H9 (cell line): ENCODE data around the gene MSH3. TPM values are rescaled to one million over a fixed set of nuclear protein-coding genes. Genes with fewer than 3 reads are reported as not detected.

ENCODE experiments used
- DNase-seq: peaks from one replicate; pipeline ENCODE4 v3.0.0-alpha.2; 2017
- H2AFZ ChIP-seq: one replicate; pipeline ENCODE4 v1.6.1; 2013; ENCODE audit warnings: mild to moderate bottlenecking, low read length, control low read depth, moderate library complexity
- H2AK5ac ChIP-seq: 2 replicates; pipeline ENCODE4 v1.6.1; 2013; ENCODE audit warnings: low read length, control low read depth, mixed read lengths; ENCODE audit not compliant: insufficient read length
- H2BK120ac ChIP-seq: one replicate; pipeline ENCODE4 v1.6.1; 2013; ENCODE audit warnings: low read depth, mild to moderate bottlenecking, low read length, control low read depth, inconsistent platforms; ENCODE audit not compliant: poor library complexity, severe bottlenecking
- H2BK12ac ChIP-seq: 2 replicates; pipeline ENCODE4 v1.6.1; 2013; ENCODE audit warnings: low read length, control low read depth, mixed read lengths, low read depth; ENCODE audit not compliant: insufficient read length
- H2BK15ac ChIP-seq: 2 replicates; pipeline ENCODE4 v1.6.1; 2013; ENCODE audit warnings: low read depth, low read length, control low read depth
- H2BK20ac ChIP-seq: one replicate; pipeline ENCODE4 v1.6.1; 2013; ENCODE audit warnings: low read depth, mild to moderate bottlenecking, low read length, control low read depth, inconsistent platforms; ENCODE audit not compliant: poor library complexity, severe bottlenecking
- H2BK5ac ChIP-seq: 2 replicates; pipeline ENCODE4 v1.6.1; 2013; ENCODE audit warnings: low read length, control low read depth, mixed read lengths; ENCODE audit not compliant: insufficient read length
- H3K14ac ChIP-seq: 2 replicates; pipeline ENCODE4 v1.6.1; 2013; ENCODE audit warnings: low read length, control low read depth; ENCODE audit not compliant: insufficient read depth
- H3K18ac ChIP-seq: 2 replicates; pipeline ENCODE4 v1.6.1; 2013; ENCODE audit warnings: low read depth, mild to moderate bottlenecking, mixed read lengths, low read length, control low read depth; ENCODE audit not compliant: insufficient read length
- H3K23ac ChIP-seq: 2 replicates; pipeline ENCODE4 v1.6.1; 2013; ENCODE audit warnings: low read length, control low read depth, mixed read lengths, low read depth; ENCODE audit not compliant: insufficient read length
- H3K23me2 ChIP-seq: 2 replicates; pipeline ENCODE4 v1.6.1; 2013; ENCODE audit warnings: low read depth, mild to moderate bottlenecking, mixed read lengths, low read length, control low read depth; ENCODE audit not compliant: insufficient read length, poor library complexity, severe bottlenecking
- H3K27ac ChIP-seq: 2 replicates; pipeline ENCODE4 v1.5.1; 2013; ENCODE audit warnings: low read length, control low read depth, mixed read lengths, low read depth; ENCODE audit not compliant: insufficient read length
- H3K27me3 ChIP-seq: 2 replicates; pipeline ENCODE4 v1.6.1; 2013; ENCODE audit warnings: low read length, control low read depth, inconsistent platforms; ENCODE audit not compliant: insufficient read depth
- H3K4ac ChIP-seq: 2 replicates; pipeline ENCODE4 v1.6.1; 2013; ENCODE audit warnings: low read depth, mild to moderate bottlenecking, control low read depth, inconsistent platforms, low read length, moderate library complexity
- H3K4me1 ChIP-seq: 2 replicates; pipeline ENCODE4 v1.6.1; 2013; ENCODE audit warnings: low read length, control low read depth, inconsistent platforms; ENCODE audit not compliant: insufficient read depth
- H3K4me2 ChIP-seq: 2 replicates; pipeline ENCODE4 v1.6.1; 2013; ENCODE audit warnings: low read length, control low read depth, mixed read lengths; ENCODE audit not compliant: insufficient read length, insufficient read depth
- H3K56ac ChIP-seq: 2 replicates; pipeline ENCODE4 v1.6.1; 2013; ENCODE audit warnings: low read depth, mild to moderate bottlenecking, mixed read lengths, low read length, control low read depth; ENCODE audit not compliant: insufficient read length
- H3K79me1 ChIP-seq: 2 replicates; pipeline ENCODE4 v1.6.1; 2013; ENCODE audit warnings: low read depth, mild to moderate bottlenecking, moderate library complexity, low read length, control low read depth, inconsistent platforms; ENCODE audit not compliant: insufficient read depth, poor library complexity, severe bottlenecking
- H3K79me2 ChIP-seq: 2 replicates; pipeline ENCODE4 v1.6.1; 2013; ENCODE audit warnings: low read length, control low read depth, inconsistent platforms; ENCODE audit not compliant: insufficient read depth
- H3K9ac ChIP-seq: 2 replicates; pipeline ENCODE4 v1.6.1; 2013; ENCODE audit warnings: low read length, control low read depth, mixed read lengths; ENCODE audit not compliant: insufficient read length; ENCODE audit errors: extremely low read depth
- H3K9me3 ChIP-seq: one replicate; pipeline ENCODE4 v1.6.1; 2013; ENCODE audit warnings: low read depth, low read length, inconsistent platforms; ENCODE audit not compliant: control insufficient read depth
- H3T11ph ChIP-seq: one replicate; pipeline ENCODE4 v1.6.1; 2013; ENCODE audit warnings: mild to moderate bottlenecking, low read length, control low read depth, inconsistent platforms
- H4K20me1 ChIP-seq: one replicate; pipeline ENCODE4 v1.6.1; 2013; ENCODE audit not compliant: control insufficient read depth, insufficient read length, insufficient read depth
- H4K5ac ChIP-seq: 2 replicates; pipeline ENCODE4 v1.6.1; 2013; ENCODE audit warnings: low read depth, mild to moderate bottlenecking, mixed read lengths, low read length, control low read depth; ENCODE audit not compliant: insufficient read length
- H4K8ac ChIP-seq: replicated peaks from 2 replicates; pipeline ENCODE4 v1.6.1; 2013; ENCODE audit warnings: low read length, control low read depth, mixed read lengths, low read depth; ENCODE audit not compliant: insufficient read length
- H4K91ac ChIP-seq: 2 replicates; pipeline ENCODE4 v1.6.1; 2013; ENCODE audit warnings: low read depth, mild to moderate bottlenecking, moderate library complexity, mixed read lengths, low read length, control low read depth; ENCODE audit not compliant: insufficient read length
- H3K27ac Mint-ChIP-seq, 3 experiments: 2 replicates in 2 of 3; 3 replicates in 1 of 3; pipeline ENCODE4 v1.8.0; 2020 to 2021; ENCODE audit warnings: mixed read lengths in 3 of 3, mild to moderate bottlenecking in 1 of 3, moderate library complexity in 1 of 3
- H3K27me3 Mint-ChIP-seq: 2 replicates; pipeline ENCODE4 v1.8.0; 2021; ENCODE audit warnings: low read depth, mild to moderate bottlenecking, moderate library complexity, mixed read lengths
- H3K36me3 Mint-ChIP-seq, 3 experiments: 2 replicates in 2 of 3; 3 replicates in 1 of 3; pipeline ENCODE4 v1.8.0; 2020 to 2021; ENCODE audit warnings: low read depth in 3 of 3, mixed read lengths in 3 of 3; ENCODE audit not compliant: insufficient read depth in 1 of 3
- H3K4me1 Mint-ChIP-seq, 2 experiments: 2 replicates each; pipeline ENCODE4 v1.8.0; 2020; ENCODE audit warnings: mixed read lengths in 2 of 2
- H3K4me3 Mint-ChIP-seq, 2 experiments: 2 replicates in 1 of 2; 3 replicates in 1 of 2; pipeline ENCODE4 v1.8.0; 2020 to 2021; ENCODE audit warnings: mild to moderate bottlenecking in 2 of 2, mixed read lengths in 2 of 2, moderate library complexity in 1 of 2
- H3K9me3 Mint-ChIP-seq, 2 experiments: 2 replicates in 1 of 2; 3 replicates in 1 of 2; pipeline ENCODE4 v1.8.0; 2020; ENCODE audit warnings: mild to moderate bottlenecking in 2 of 2, mixed read lengths in 2 of 2, moderate library complexity in 1 of 2
- WGBS: extraction: QIAGEN DNeasy Blood & Tissue Kit; methylation state at CpG from one replicate; pipeline ENCODE4 v1.1.7; 2013; ENCODE audit warnings: missing lambda C conversion rate, low lambda C conversion rate, mixed read lengths; ENCODE audit not compliant: insufficient read length; ENCODE audit errors: extremely low coverage; 5-methylcytosine and 5-hydroxymethylcytosine counted together
- total RNA-seq: library from RNA; stranded (reverse); gene quantifications from 2 replicates; pipeline ENCODE4 v1.2.1, GENCODE V29; 2021
- TF ChIP-seq, protein P1 (sequence below): fragments of 200-600 bp; sonication (generic); conservative IDR thresholded peaks from 3 replicates; pipeline ENCODE4 v1.8.0; 2021; ENCODE audit warnings: antibody characterized with exemption, mild to moderate bottlenecking

MSH3 gene
- total RNA-seq, 1 experiment from 2014 or later, result 17.3 TPM

DNA sequence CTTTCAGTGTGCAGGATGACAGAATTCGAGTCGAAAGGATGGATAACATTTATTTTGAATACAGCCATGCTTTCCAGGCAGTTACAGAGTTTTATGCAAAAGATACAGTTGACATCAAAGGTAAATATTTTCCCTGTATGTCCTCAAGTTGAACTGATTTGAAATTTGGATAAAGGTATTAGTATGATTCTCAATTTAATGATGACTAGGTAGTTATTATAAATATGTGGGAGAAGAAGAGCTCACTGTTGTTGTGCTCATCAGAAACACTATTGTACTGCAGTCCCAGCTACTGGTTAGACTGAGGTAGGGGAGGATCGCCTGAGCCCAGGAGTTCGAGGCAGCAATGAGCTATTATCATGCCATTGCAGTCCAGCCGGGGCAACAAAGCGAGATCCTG is 71.0 kb downstream of the MSH3 start:
- H3K9me3 Mint-ChIP-seq, result peaks cover under 1% of the 10 kb centered on the region in 2 experiments; a peak in 4 of 5 replicates
- H3K4me1 ChIP-seq, result no peaks in the 10 kb centered on the region; the same call in 1 of the 2 replicates
- WGBS, result no CpG with 5 or more reads among the region's 6 CpGs

More for the DNA sequence above, 71.0 kb downstream of the MSH3 start:
- Histone ChIP-seq H3K4ac (no peak overlapping the region), H3K9me3 (no peaks in the 10 kb centered on the region), H2BK120ac (no peak overlapping the region), H3K23me2 (no peaks in the 10 kb centered on the region), H2BK12ac (no peak overlapping the region), H3T11ph (no peak overlapping the region), H3K56ac (no peak overlapping the region), H2AK5ac (no peak overlapping the region), H3K14ac (no peak overlapping the region), H4K91ac (no peak overlapping the region), H2BK5ac (no peak overlapping the region), H2BK15ac (no peak overlapping the region), H3K79me1 (no peaks in the 10 kb centered on the region), H3K79me2 (no peaks in the 10 kb centered on the region), H4K20me1 (no peaks in the 10 kb centered on the region), H4K5ac (no peak overlapping the region), H3K4me2 (no peak overlapping the region), H3K27me3 (no peaks in the 10 kb centered on the region), H2BK20ac (no peak overlapping the region), H2AFZ (no peak overlapping the region), H3K9ac (no peak overlapping the region), H3K18ac (no peak overlapping the region), H3K23ac (no peak overlapping the region), H4K8ac (no peak overlapping the region), H3K27ac (no peak overlapping the region)
- no peak overlapping the region for H3K4me3 Mint-ChIP-seq
- no peaks in the 10 kb centered on the region for H3K27me3 Mint-ChIP-seq
- H3K27ac Mint-ChIP-seq, result no peak overlapping the region
- no peaks in the 10 kb centered on the region for H3K4me1 Mint-ChIP-seq
- peaks cover 7 to 35% (median 34%) of the 10 kb centered on the region in 3 experiments; a peak in 6 of 7 replicates for H3K36me3 Mint-ChIP-seq
- TF ChIP-seq, protein P1, sequence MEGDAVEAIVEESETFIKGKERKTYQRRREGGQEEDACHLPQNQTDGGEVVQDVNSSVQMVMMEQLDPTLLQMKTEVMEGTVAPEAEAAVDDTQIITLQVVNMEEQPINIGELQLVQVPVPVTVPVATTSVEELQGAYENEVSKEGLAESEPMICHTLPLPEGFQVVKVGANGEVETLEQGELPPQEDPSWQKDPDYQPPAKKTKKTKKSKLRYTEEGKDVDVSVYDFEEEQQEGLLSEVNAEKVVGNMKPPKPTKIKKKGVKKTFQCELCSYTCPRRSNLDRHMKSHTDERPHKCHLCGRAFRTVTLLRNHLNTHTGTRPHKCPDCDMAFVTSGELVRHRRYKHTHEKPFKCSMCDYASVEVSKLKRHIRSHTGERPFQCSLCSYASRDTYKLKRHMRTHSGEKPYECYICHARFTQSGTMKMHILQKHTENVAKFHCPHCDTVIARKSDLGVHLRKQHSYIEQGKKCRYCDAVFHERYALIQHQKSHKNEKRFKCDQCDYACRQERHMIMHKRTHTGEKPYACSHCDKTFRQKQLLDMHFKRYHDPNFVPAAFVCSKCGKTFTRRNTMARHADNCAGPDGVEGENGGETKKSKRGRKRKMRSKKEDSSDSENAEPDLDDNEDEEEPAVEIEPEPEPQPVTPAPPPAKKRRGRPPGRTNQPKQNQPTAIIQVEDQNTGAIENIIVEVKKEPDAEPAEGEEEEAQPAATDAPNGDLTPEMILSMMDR, result no peak
- DNase-seq, result no peak
